HCT116 (cell line): Measurements from ENCODE around the gene NUDT16. TPM values are rescaled to one million over a fixed set of nuclear protein-coding genes. Genes with fewer than 3 reads are reported as not detected.

ENCODE experiments used
- ATAC-seq: fragments of 200-7000 bp; cut with Tn5 transposase; 2 replicates; pipeline ENCODE4 v1.9.1; 2020; ENCODE audit warnings: mild to moderate bottlenecking, moderate library complexity
- BruUV-seq: library from RNA; stranded (reverse); fragments of 400-500 nt; replicated peaks from 2 replicates; lab custom pipeline; 2021; lab: Mats Ljungman, UMichigan
- CTCF ChIA-PET: fragments of 300-600 bp; sonication (Branson Sonifier 250); formaldehyde crosslinking; loops from one replicate; lab custom pipeline; 2021; ENCODE audit warnings: antibody characterized with exemption; lab: Charles Lee
- POLR2A ChIA-PET: fragments of 300-600, 350-600 bp; sonication (Branson Sonifier 250); formaldehyde crosslinking; loops from one replicate; lab custom pipeline; 2021; ENCODE audit warnings: antibody characterized with exemption; lab: Charles Lee
- RAD21 ChIA-PET, 2 experiments: fragments of 300-600 bp; sonication (Branson Sonifier 250); formaldehyde crosslinking; loops; one replicate each; lab custom pipeline; 2023; ENCODE audit warnings: low total read pairs in 2 of 2; ENCODE audit not compliant: uncharacterized antibody in 2 of 2, unreplicated experiment in 2 of 2, low non-redundant PET in 1 of 2; lab: Charles Lee
- DNase-seq: peaks from one replicate; pipeline ENCODE4 v3.0.0-alpha.2; 2010; ENCODE audit warnings: low read depth, low spot score
- H2AFZ ChIP-seq: fragments of 200-600 bp; shearing (Covaris generic), sonication (generic); 2 replicates; pipeline ENCODE4 v1.6.1; 2017; ENCODE audit warnings: low read depth, mixed run types, mixed read lengths, antibody characterized with exemption, low read length; ENCODE audit not compliant: poor library complexity, severe bottlenecking
- H3K27ac ChIP-seq: 2 replicates; pipeline ENCODE4 v1.5.1; 2012; ENCODE audit warnings: low read depth, low read length
- H3K27me3 ChIP-seq: fragments of 200-600 bp; sonication (generic); 2 replicates; pipeline ENCODE4 v1.6.1; 2016; ENCODE audit warnings: mixed run types, low read length, mixed read lengths; ENCODE audit not compliant: insufficient read depth
- H3K36me3 ChIP-seq, 2 experiments: fragments of 200-500 bp in 1 of 2; fragments of 200-600 bp in 1 of 2; sonication (Bioruptor generic) in 1 of 2; sonication (generic) in 1 of 2; 2 replicates each; pipeline versions ENCODE4 v1.5.1 to v1.6.1; 2014 to 2016; ENCODE audit warnings: low read length in 2 of 2, inconsistent platforms in 1 of 2, mixed read lengths in 1 of 2, mixed run types in 1 of 2; ENCODE audit not compliant: insufficient read depth in 2 of 2, control insufficient read depth in 1 of 2
- H3K4me1 ChIP-seq, 2 experiments: fragments of 200-600 bp in 1 of 2; sonication (generic) in 1 of 2; 2 replicates each; pipeline versions ENCODE4 v1.5.1 to v1.6.1; 2012 to 2017; ENCODE audit warnings: low read length in 2 of 2, inconsistent platforms in 1 of 2, mild to moderate bottlenecking in 1 of 2, mixed read lengths in 1 of 2, mixed run types in 1 of 2, moderate library complexity in 1 of 2; ENCODE audit not compliant: insufficient read depth in 2 of 2, control insufficient read depth in 1 of 2
- H3K4me2 ChIP-seq: fragments of 200-600 bp; sonication (generic); 2 replicates; pipeline ENCODE4 v1.6.1; 2017; ENCODE audit warnings: mixed run types, low read length, mixed read lengths
- H3K4me3 ChIP-seq, 2 experiments: fragments of 200-600 bp in 1 of 2; sonication (generic) in 1 of 2; replicated peaks in 1 of 2; 2 replicates each; pipeline ENCODE4 v1.5.1; 2011 to 2016; ENCODE audit warnings: low read length in 2 of 2, control low read depth in 1 of 2, low read depth in 1 of 2, mild to moderate bottlenecking in 1 of 2, mixed read lengths in 1 of 2, mixed run types in 1 of 2
- H3K79me2 ChIP-seq: fragments of 200-600 bp; sonication (generic); 2 replicates; pipeline ENCODE4 v1.6.1; 2017; ENCODE audit warnings: mild to moderate bottlenecking, mixed run types, low read length, moderate library complexity, mixed read lengths; ENCODE audit not compliant: insufficient read depth
- H3K9ac ChIP-seq: fragments of 200-600 bp; sonication (generic); 2 replicates; pipeline ENCODE4 v1.6.1; 2016; ENCODE audit warnings: low read length, mixed read lengths
- H3K9me2 ChIP-seq: fragments of 200-600 bp; sonication (generic), shearing (Covaris generic); 2 replicates; pipeline ENCODE4 v1.6.1; 2017; ENCODE audit warnings: mixed run types, mild to moderate bottlenecking, moderate library complexity; ENCODE audit not compliant: insufficient read depth
- H3K9me3 ChIP-seq, 2 experiments: fragments of 200-500 bp in 1 of 2; fragments of 200-600 bp in 1 of 2; sonication (Bioruptor generic) in 1 of 2; sonication (generic) in 1 of 2; 2 replicates each; pipeline ENCODE4 v1.6.1; 2014 to 2017; ENCODE audit warnings: low read length in 2 of 2, mixed read lengths in 2 of 2, inconsistent platforms in 1 of 2, low read depth in 1 of 2, mild to moderate bottlenecking in 1 of 2, mixed run types in 1 of 2, moderate library complexity in 1 of 2; ENCODE audit not compliant: control insufficient read depth in 1 of 2, insufficient read depth in 1 of 2
- H4K20me1 ChIP-seq: fragments of 200-600 bp; sonication (generic), shearing (Covaris generic); 2 replicates; pipeline ENCODE4 v1.6.1; 2017; ENCODE audit warnings: mixed run types, mild to moderate bottlenecking, moderate library complexity; ENCODE audit not compliant: insufficient read depth
- CEBPB ChIP-seq: IDR thresholded peaks from 2 replicates; pipeline ENCODE4 v1.6.1; 2012; ENCODE audit warnings: low read depth
- EGR1 ChIP-seq: IDR thresholded peaks from 2 replicates; pipeline ENCODE4 v1.6.1; 2012; ENCODE audit warnings: low read depth
- ELF1 ChIP-seq: IDR thresholded peaks from 2 replicates; pipeline ENCODE4 v1.6.1; 2012; ENCODE audit warnings: low read depth, borderline replicate concordance
- FOSL1 ChIP-seq: IDR thresholded peaks from 2 replicates; pipeline ENCODE4 v1.6.1; 2012; ENCODE audit warnings: low read depth
- POLR2A ChIP-seq: IDR thresholded peaks from 2 replicates; pipeline ENCODE4 v1.7.0; 2011; ENCODE audit warnings: borderline replicate concordance; ENCODE audit not compliant: insufficient read depth, insufficient read length; ENCODE audit errors: extremely low read depth
- POLR2AphosphoS5 ChIP-seq: IDR thresholded peaks from 2 replicates; pipeline ENCODE4 v1.6.1; 2011; ENCODE audit warnings: mild to moderate bottlenecking, low read depth, low read length, moderate library complexity
- RAD21 ChIP-seq: IDR thresholded peaks from 2 replicates; pipeline ENCODE4 v1.6.1; 2012; ENCODE audit warnings: low read depth, mild to moderate bottlenecking
- SIN3A ChIP-seq: IDR thresholded peaks from 2 replicates; pipeline ENCODE4 v1.6.1; 2012; ENCODE audit warnings: low read depth
- SP1 ChIP-seq: IDR thresholded peaks from 2 replicates; pipeline ENCODE4 v1.6.1; 2012; ENCODE audit warnings: low read depth
- SRF ChIP-seq: IDR thresholded peaks from 2 replicates; pipeline ENCODE4 v1.6.1; 2012; ENCODE audit warnings: low read depth
- YY1 ChIP-seq: IDR thresholded peaks from 2 replicates; pipeline ENCODE4 v1.6.1; 2011; ENCODE audit warnings: low read length, low read depth, moderate library complexity, mild to moderate bottlenecking; ENCODE audit not compliant: insufficient replicate concordance; ENCODE audit errors: extremely low read depth
- intact Hi-C: fragments of 100-400 bp; cut with micrococcal nuclease; formaldehyde crosslinking; loops from 2 replicates; pipeline ENCODE4 v1.10.0; 2022
- total RNA-seq: library from RNA; stranded (reverse); gene quantifications from one replicate; pipeline ENCODE4 v1.2.1, GENCODE V29; 2021; ENCODE audit not compliant: unreplicated experiment
- TF ChIP-seq, protein P1 (sequence below), 3 experiments: fragments of 200-600 bp in 1 of 3; sonication (generic) in 1 of 3; IDR thresholded peaks in 2 of 3; conservative IDR thresholded peaks in 1 of 3; 2 replicates each; pipeline ENCODE4 v1.5.1; 2012 to 2017; ENCODE audit warnings: low read depth in 2 of 3, low read length in 2 of 3, antibody characterized with exemption in 1 of 3, borderline replicate concordance in 1 of 3, control low read depth in 1 of 3, mild to moderate bottlenecking in 1 of 3, mixed read lengths in 1 of 3, mixed run types in 1 of 3, moderate library complexity in 1 of 3; ENCODE audit not compliant: insufficient read depth in 1 of 3
- TF ChIP-seq, protein P2 (sequence below): IDR thresholded peaks from 2 replicates; pipeline ENCODE4 v1.6.1; 2012; ENCODE audit warnings: low read depth

Gene NUDT16
- total RNA-seq, 1 experiment from 2014 or later, result 9.7 TPM

DNA sequence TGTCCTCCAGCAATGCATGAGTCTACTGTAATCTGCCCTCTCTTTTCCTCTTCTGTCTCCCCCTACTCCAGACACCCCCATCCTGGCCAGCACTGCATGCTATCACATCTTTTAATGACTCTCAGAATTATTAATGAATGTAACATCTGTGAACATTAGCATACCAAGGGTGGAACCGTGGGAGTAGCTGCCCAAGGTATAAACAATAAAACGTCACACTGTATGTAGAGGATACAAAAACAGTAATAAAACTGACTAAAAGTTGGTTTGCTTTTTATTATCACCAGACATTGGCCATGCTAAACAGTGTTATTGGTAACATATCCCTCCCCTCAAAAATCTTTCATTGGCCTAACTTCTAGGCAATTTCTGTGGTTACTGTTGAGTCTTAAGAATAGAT, 24.7 kb downstream of the NUDT16 start:
- H3K27me3 ChIP-seq, result no peaks in the 10 kb centered on the region
- no peak for DNase-seq
- ATAC-seq, result no peak
- no peaks in the 10 kb centered on the region for H3K9me2 ChIP-seq
- no peak overlapping the region for H3K4me3 ChIP-seq
- peaks cover 0 to 7% of the 10 kb centered on the region in 2 experiments; a peak in 2 of 4 replicates for H3K4me1 ChIP-seq
- ChIA-PET CTCF (no interaction called here), RAD21 (no interaction called here), POLR2A (no interaction called here)
- TF ChIP-seq CEBPB, result no peak
- TF ChIP-seq ELF1, result no peak
- TF ChIP-seq RAD21, result no peak
- TF ChIP-seq, protein P1, sequence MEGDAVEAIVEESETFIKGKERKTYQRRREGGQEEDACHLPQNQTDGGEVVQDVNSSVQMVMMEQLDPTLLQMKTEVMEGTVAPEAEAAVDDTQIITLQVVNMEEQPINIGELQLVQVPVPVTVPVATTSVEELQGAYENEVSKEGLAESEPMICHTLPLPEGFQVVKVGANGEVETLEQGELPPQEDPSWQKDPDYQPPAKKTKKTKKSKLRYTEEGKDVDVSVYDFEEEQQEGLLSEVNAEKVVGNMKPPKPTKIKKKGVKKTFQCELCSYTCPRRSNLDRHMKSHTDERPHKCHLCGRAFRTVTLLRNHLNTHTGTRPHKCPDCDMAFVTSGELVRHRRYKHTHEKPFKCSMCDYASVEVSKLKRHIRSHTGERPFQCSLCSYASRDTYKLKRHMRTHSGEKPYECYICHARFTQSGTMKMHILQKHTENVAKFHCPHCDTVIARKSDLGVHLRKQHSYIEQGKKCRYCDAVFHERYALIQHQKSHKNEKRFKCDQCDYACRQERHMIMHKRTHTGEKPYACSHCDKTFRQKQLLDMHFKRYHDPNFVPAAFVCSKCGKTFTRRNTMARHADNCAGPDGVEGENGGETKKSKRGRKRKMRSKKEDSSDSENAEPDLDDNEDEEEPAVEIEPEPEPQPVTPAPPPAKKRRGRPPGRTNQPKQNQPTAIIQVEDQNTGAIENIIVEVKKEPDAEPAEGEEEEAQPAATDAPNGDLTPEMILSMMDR (IDR thresholded peaks at IDR 0.05 in 2 of 3, conservative IDR thresholded peaks at IDR 0.05 in 1 of 3; ENCODE audit: borderline replicate concordance in 1 of 3, insufficient read depth in 1 of 3, low read depth in 2 of 3, low read length in 2 of 3), result no peak
- no peak for TF ChIP-seq YY1
- TF ChIP-seq SIN3A, result no peak
- no peaks in the 10 kb centered on the region for H3K79me2 ChIP-seq
- no peaks in the 10 kb centered on the region for H4K20me1 ChIP-seq
- H3K9ac ChIP-seq, result no peak overlapping the region
- 0 out of 4 replicates have a peak, but pooled peaks cover 0 to 6% of the 10 kb centered on the region in 2 experiments for H3K9me3 ChIP-seq
- H3K27ac ChIP-seq, result no peak overlapping the region
- no TSS peak for BruUV-seq
- H2AFZ ChIP-seq, result no peak overlapping the region
- intact Hi-C loops, result no loop called here
- no peak overlapping the region for H3K4me2 ChIP-seq
- no peaks in the 10 kb centered on the region for H3K36me3 ChIP-seq

GRCh38 chr3:131417751-131418150, 36.2 kb downstream of the NUDT16 start:
- Histone ChIP-seq H3K79me2 (no peaks in the 10 kb centered on the region), H4K20me1 (no peaks in the 10 kb centered on the region), H2AFZ (no peak overlapping the region), H3K9me3 (no peaks in the 10 kb centered on the region), H3K27ac (no peak overlapping the region), H3K27me3 (no peaks in the 10 kb centered on the region), H3K9ac (no peak overlapping the region), H3K36me3 (no peaks in the 10 kb centered on the region), H3K4me3 (no peak overlapping the region), H3K9me2 (no peaks in the 10 kb centered on the region), H3K4me1 (no peaks in the 10 kb centered on the region), H3K4me2 (no peak overlapping the region)
- ChIA-PET RAD21 (no interaction called here), CTCF (no interaction called here), POLR2A (no interaction called here)
- BruUV-seq, result no TSS peak
- ATAC-seq, result no peak
- TF ChIP-seq POLR2A, result no peak
- no peak for TF ChIP-seq CEBPB
- TF ChIP-seq POLR2AphosphoS5, result no peak
- TF ChIP-seq RAD21, result no peak
- no peak for TF ChIP-seq FOSL1
- TF ChIP-seq, protein P2, sequence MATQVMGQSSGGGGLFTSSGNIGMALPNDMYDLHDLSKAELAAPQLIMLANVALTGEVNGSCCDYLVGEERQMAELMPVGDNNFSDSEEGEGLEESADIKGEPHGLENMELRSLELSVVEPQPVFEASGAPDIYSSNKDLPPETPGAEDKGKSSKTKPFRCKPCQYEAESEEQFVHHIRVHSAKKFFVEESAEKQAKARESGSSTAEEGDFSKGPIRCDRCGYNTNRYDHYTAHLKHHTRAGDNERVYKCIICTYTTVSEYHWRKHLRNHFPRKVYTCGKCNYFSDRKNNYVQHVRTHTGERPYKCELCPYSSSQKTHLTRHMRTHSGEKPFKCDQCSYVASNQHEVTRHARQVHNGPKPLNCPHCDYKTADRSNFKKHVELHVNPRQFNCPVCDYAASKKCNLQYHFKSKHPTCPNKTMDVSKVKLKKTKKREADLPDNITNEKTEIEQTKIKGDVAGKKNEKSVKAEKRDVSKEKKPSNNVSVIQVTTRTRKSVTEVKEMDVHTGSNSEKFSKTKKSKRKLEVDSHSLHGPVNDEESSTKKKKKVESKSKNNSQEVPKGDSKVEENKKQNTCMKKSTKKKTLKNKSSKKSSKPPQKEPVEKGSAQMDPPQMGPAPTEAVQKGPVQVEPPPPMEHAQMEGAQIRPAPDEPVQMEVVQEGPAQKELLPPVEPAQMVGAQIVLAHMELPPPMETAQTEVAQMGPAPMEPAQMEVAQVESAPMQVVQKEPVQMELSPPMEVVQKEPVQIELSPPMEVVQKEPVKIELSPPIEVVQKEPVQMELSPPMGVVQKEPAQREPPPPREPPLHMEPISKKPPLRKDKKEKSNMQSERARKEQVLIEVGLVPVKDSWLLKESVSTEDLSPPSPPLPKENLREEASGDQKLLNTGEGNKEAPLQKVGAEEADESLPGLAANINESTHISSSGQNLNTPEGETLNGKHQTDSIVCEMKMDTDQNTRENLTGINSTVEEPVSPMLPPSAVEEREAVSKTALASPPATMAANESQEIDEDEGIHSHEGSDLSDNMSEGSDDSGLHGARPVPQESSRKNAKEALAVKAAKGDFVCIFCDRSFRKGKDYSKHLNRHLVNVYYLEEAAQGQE, result no peak
- no peak for TF ChIP-seq SRF
- no peak for TF ChIP-seq SP1
- TF ChIP-seq EGR1, result no peak
- no peak for DNase-seq
- intact Hi-C loops, result no loop called here
